Stimulated activated CD4-positive, alpha-beta T cell treated with anti-CD3 and anti-CD28 coated beads, TNF-alpha, amount 100 ng/mL, for 24 hours (primary cell): ENCODE data around the gene MESP2.
A peak's percentile ranks its signal among the peaks of the same experiment; 100 is the strongest.

Experiments used
- DNase-seq, 3 experiments: peaks; one replicate each; pipeline ENCODE4 v3.0.0-alpha.2; 2020; ENCODE audit warnings: low read depth in 3 of 3

The MESP2 gene

DNA sequence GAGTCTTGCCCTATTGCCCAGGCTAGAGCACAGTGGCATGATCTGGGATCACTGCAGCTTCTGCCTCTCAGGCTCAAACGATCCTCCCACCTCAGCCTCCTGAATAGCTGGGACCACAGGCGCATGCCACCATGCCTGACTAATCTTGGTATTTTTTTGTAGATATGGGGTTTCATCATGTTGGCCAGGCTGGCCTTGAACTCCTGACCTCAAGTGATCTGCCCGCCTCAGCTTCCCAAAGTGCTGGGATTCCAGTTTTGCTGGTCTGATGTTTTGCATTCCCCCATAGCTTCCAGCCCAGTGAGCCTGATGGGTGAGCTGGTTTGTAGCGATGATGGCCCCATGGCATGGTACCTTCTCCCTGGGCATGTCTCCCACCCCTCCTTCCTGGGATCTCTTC, 20.4 kb upstream of the MESP2 start:
- DNase-seq = no peak

DNA sequence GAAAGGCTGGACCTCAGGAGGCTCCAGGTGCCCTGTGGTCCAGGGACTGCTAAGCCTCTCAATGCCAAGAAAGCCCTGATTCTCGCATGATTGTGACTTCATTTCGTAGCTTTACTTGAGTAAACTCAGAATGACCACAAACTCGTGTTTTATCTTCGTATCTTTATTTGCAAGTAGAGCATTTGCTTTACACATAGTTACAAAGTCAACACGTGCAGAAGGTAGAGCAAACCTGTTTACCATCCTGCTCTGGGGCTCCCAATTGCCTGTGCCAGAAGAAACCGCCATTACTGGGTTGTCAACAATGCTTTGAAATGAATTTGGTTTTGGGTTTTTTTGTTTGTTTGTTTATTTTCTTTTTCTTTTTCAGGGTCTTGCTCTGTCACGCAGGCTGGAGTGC, 19.2 kb upstream of the MESP2 start:
- no peak for DNase-seq

DNA sequence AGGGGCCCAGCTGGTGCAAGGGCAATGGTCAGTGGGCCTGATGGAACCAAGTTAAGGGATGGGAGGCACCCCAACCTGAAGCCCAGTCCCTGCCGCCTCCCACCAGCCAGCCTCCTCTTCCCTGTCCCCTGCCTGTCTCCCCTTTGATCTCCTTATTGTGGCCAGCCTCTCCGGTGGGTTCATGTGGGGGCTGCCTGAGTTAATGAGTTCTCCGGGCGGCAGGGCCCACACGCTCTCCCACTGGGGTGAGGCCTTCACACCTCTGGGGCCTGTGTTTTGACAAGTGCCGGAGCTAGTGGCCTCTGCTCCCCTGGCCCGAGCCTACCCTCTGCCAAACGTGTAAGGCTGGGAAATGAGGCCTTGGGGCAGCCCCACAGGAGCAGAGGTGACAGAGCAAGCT, 17.8 kb upstream of the MESP2 start:
- no peak for DNase-seq

DNA sequence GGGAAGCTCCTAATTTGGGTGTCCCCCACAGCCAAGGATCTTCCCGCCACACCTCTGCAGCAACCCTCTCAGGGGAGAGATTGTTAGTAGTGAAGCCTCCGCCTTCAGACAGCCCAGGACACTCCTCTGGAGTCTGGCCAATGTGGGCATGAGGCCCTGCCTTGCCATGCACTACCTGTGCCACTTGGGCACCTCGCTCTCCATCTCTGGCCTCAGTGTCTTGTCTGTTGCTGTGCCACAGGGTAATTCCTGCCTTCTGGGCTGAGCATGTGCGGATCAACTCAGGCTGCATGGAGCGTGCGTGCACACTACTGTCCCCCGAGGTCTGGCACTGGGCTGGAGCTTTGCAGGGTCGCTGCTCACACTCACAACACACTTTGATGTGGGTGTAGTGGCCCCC, 17.2 kb upstream of the MESP2 start:
- DNase-seq = no peak

DNA sequence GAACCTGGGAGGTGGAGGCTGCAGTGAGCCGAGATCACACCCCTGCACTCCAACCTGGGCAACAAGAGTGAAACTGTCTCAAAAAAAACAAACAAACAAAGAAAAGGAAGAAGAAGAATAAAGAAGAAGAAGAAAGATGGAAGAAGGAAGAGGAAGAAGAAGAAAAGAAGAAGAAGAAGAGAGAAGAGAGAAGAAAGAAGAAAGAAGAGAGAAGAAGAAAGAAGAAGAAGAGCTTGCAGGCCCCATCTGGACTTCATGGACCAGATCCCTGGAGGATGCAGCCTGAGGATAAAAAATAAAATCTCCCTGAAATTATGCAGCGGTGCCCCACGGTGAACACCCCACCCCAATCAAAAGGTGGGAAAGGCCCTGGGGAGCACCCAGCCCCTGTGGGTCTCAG, 16.3 kb upstream of the MESP2 start:
- DNase-seq = no peak

DNA sequence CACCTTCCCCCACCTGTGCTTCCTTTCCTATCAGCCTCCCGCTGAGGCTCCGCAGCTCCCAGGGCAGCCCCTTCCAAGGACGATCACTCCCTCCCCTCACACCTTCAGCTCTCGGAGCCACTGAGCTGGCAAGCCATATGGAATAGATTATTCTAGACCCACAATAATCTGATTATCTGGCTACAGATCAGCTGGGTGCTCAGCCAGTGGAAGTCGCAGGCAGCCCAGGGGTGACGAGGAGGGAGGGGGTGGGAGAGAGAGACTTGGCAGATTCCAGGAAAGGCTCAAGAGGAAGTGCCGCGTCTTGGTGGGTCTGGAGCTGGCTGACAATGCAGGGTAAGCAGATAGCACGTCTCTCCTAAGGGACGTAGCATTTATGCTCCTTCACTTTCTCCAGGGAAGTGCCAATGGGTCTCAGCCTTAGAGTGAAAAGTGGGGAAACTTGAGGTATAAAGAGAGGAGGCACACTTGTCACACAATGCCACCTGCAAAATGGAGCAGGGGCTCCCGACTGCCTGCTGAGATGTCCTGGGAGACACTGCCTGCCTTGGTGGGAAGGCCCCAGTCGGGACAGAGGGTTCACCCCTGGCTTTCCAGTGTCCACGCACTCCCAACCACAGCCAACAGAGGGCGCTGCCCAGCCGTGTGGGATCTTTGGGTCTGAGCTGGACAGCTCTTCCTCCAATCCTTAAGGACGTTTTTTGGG, 15.7 kb upstream of the MESP2 start:
- DNase-seq = peak; percentile 40 to 72 (median 46)

DNA sequence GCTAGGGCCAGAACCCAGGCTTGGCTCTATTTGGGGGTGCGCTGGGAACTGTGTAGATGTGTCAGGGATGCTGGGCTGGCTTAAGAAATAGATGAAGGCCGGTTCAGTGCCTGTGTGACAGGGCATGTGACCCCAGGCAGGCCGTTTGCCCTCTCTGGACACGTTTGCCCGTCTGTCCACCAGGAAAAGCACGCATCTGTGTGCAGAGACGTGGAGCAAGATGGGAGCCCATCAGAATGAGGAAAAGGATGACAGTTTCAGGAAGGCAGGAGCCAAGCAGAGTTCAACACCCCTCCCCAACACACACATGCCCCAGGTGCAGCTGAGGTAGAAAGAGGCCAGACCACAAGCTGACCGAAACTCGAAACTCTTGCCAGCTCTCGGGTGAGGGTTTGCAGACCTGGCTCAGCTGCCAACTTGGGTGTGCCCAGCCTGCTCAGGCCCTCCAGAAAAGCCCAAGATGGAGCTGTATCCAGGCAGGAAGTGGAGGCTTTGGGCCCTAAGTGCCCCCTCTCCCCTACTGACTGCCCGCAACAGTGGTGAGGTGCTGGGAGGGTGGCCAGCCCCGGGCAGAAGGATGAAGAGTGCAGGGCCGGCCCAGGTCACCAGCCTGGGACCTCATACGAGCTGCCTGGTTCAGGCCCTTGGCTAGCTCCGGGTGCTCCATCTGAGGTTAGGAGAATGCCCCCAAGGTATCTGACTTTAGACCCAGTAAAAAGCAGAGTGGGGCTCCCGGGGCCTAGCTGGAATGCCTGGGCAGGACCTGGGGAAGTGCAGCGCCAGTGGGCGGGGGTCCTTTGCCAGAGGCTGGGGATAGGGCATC, 14.9 kb upstream of the MESP2 start:
- no peak for DNase-seq

DNA sequence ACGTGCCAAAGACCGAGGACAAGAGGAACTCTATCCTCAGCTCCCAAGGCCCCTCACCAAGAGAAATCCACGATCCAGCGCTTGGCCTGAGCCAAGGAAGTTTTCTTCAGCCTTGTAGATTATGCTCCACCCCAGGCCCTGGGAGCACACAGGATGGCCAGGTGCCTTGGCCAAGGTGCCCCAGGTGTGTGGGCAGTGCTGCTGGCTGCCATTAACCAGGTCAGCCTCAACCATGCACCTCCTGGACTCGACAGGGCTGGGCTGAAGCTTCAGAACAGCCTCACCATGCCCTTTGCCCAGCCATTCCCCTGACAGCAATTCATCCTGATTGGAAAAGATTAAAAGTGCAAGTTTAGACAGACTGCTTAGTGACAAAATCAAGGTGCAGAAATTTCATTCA, 14.2 kb upstream of the MESP2 start:
- no peak for DNase-seq

DNA sequence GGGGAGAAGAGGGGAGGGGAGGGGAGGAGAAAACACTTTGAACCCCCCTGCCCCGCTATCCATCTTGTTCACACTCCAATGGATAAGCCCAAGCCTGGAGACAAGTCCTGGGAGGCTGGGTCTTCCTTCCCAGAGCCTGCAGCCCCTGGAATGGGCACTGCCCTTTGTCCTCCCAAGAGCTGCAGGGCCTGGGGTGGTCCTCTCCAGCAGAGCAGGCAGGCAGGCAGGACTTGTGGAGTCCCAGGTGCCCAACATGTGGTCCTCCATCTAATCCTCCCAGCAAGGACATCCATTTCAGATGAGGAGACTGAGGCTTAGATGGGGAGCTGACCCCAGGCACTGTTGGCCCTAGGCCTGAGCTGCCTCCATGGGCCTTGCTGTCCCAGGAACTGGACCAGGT, 10.4 kb upstream of the MESP2 start:
- no peak for DNase-seq

DNA sequence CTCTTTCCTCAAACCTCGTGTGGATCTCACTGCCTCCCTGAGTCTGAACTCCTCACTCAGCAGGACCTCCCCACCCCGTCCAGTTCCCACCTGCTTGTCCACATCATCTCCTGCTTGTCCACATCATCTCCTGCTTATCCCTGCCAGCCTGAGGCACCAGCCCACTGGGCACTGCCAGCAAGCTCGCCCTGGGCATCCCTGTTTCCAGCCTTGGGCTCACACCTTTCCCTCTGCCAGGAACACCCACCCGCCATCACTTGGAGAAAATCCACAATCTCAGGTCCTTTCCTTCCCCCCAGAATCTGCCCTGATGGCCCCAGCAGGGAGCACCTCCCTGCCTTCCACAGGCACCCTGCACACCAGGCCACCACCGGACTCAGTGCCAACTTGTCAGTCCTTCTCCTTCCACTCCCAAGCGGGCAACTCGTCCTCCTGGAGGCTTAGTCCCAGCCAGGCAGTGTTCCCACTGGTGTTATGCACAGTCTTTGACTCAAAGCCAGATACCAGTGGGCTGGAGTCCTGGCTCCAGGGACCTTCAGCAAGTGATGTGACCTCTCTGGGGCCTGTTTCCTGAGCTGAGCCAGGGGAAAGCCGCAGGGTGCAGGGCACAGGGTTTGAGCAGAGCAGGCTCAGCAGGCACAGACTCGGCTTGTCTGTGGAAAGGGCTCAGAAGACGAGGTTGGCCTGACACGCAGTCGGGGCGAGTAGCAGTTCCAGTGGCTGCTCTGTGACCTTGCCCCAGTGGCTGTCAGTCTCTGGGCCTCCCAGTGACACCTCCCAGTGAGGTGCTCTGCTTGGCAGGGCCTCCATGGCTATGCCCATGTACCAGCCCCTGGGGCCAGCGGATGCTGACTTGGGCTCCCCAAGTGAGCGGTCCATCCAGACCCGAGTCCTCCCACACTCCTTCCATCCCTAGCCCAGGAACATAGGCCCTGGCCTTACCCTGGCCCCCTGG, 9.5 kb upstream of the MESP2 start:
- no peak for DNase-seq

DNA sequence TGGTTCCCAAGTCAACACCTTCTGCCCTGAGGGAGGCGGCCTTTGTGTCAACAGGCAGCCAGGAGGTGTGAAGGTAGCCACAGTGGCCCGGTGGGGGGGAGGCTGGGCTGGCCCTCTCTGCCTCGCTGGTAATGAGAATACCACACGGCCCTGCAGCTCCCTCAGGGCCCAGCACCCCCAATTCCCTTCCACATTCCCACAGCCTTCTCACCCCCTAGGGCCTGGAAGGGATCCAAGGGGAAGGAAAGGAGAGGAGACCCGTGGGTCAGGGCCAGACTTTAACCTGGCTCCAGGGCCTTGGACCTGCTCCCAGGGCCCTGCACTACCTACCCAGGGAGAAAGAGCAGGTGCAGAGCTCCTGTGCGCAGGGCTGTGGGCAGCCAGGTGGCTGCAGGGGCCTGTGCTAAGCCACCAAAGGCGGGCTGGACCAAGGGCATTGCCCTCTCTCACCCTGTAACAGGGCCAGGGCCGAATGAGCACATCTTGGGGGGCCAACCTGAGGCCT, 8.7 kb upstream of the MESP2 start:
- no peak for DNase-seq

DNA sequence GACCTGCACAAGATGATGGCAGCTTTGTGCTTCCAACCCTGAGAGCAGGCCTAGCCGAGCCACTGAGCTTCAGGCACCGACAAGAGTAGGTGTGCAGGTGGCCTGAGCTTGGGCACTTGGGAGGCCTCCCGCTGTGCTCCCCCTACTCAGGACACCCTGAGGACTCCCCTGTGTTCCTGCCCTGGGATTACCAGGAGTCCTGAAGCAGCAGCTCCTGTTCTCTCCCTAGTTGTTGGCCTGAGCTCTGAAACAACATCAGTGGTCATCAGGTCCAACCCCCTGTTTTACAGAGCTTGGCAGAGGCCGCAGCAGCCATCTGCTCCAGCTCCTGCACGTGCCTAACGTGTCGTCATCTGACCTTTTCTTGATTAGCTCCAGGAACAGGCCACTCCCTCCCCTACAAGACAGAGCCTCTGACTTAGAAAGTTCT, 8.0 kb upstream of the MESP2 start:
- DNase-seq = no peak

DNA sequence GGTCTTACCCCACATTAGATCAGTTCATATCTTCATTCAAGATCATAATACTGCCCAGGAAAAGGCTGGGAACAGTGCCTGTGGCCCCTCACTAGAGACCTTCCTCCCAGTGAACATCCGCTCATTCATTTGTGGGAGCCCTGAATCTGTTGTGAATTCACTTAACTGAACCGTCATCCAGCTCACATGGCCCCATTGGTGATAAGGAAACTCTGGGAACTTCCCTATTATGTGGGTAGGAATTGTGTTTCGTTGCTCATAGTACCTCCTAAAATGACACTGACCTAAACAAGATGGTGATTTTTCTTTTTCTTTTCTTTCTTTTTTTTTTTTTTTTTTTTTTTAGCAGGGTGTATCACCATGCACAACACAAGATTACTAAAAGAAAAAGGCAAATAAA, 6.8 kb upstream of the MESP2 start:
- no peak for DNase-seq

DNA sequence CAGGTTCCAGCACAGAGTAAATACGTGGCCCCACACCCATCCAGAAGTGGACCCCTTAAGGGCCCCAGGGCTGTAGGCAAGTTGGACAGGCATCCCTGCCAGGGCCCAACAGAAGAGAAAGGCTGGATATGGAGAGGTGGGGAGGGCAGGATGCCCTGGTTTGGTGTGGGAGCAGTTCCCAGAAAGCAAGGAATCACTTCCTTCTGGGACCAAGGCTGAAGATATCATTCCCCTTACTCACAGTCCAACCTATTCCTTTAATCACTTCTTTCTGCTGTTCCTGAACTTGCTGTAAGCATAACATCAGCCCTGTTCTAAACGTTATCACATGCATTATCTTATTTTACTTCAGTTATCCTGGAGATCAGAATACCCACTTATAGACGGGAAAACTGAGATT, 6.1 kb upstream of the MESP2 start:
- DNase-seq = no peak

DNA sequence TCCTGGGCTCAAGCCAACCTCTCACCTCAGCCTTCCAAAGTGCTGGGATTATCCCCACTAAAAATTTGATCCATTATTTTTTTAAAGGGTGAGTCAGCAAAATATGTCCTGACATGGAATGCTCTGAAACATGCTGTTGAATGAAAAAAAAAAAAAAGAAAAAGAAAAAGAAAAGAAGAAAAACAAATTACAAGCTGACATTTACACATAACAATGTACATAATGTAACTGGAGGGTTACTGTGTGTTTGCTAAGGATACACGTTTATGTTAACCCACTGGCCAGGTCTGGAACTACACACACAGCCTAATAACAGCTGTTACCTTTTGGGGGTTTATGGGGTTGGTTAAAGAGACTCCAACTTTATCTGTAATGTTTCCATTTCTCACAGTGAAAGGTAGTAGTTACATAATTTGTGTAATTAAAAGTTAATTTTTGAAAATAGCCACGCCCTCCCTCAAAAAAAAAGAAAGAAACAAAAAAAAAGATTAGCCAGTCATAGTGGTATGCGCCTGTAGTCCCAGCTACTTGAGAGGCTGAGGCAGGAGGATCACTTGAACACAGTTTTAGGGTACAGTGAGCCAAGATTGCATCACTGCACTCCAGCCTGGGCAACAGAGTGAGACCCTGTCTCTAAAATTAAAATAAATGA, 3.1 kb upstream of the MESP2 start:
- DNase-seq = no peak

DNA sequence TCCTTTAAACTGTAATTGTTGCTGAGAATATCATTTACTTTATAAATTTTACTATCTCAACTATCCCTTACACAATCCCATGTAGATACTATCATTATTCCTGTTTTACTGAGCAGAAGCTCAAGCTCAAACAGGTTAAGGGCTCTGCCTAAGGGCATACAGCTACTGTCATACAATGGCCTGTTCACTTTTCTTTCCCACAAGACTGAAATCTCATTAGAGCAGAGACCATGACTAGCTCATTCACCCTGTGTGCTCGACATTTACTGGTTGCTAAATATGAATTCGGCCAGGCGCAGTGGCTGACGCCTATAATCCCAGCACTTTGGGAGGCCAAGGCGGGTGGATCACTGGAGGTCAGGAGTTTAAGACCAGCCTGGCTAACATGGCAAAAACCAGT, 1.6 kb upstream of the MESP2 start:
- no peak for DNase-seq

DNA sequence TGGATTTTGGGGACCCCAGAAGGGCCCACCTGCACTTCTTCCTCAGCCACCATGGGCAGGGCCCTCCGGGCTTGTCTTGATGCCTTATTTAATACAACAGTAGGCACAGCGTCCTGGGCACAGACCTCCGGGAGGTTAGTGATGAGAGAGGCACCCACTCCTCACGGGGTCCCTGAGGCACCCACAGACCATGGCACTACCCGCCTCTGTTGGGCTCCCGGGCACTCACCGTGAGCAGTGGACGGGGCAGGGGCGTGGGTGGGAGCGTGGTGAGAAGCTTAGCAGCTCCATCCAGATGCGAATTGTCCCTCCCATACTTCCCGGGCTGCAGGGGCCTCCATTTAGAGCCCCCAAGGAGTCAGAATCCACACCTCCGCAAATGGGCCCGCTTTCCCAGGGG, 317 bp upstream of the MESP2 start:
- no peak for DNase-seq

DNA sequence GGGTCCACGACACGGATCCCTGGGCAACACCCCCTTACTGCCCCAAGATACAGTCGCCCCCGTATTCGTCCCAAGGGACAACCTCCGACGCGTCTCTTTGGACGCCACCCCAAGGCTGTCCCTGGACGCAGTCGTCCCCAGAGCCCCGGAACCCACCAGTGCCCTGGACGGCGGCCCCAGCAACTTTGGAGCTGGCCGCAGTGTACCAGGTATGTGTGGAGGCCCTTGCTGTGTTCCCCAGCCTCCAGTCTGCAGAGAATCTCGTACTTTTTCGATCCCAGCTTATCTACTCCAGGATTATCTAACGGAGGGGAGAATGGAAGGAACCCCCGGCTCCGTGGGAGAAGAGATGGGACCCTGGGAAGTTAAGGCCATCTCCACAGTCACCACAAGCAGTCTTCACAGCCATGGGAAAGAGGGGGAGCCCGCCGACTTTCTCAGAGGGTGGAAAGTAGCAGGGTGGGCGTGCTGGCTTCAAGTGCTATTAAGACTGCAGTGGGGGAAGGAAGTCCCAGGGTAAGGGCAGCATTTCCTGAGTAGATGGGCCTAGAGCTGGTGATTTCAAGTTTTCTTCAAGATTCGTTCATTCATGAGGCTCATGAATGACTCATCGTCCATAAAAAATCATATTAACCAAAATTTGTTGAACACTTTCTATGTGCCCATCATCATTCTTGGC, 1.1 kb downstream of the MESP2 start:
- no peak for DNase-seq

DNA sequence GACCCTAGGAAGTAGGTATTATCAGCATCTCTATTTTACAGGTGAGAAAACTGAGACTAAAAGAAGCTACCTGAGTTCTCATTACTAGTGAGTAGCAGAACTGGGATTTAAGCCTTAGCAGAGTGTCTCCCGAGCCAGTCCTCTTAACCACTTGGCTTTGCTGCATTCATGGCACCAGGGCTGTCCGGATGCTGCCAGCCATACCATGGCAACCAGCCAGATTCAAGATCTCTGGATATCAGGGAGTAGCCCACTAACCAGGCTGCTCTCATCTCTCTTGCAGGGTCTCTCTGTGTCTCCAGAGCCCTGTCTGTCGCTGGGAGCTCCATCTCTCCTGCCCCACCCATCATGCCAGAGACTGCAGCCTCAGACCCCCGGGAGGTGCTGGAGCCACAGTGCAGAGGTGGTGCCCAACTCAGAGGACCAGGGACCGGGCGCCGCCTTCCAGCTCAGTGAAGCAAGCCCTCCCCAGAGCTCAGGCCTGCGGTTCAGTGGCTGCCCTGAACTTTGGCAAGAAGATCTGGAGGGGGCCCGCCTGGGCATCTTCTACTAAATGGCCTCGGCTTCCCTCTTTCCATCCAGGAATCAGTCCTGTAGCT, 1.7 kb downstream of the MESP2 start:
- no peak for DNase-seq

DNA sequence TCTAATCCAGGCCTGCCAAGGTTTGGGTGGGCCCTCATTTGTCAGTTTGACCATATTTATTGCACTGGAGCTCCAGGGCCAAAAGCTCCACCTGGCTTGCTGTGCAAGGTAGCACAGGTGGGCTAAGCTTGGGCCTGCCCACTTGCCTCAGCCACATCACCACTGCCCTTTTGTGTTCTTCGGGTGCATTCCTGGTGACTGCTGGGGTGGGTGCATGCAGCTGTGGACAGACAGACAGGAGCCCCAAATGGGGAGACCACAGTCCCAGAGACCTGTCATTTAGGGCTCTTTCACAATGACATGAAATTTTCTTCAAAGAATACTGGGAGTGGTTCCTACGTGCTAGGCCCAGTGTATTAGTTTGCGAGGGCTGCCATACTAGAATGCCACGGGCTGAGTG, 2.7 kb downstream of the MESP2 start:
- DNase-seq = no peak

DNA sequence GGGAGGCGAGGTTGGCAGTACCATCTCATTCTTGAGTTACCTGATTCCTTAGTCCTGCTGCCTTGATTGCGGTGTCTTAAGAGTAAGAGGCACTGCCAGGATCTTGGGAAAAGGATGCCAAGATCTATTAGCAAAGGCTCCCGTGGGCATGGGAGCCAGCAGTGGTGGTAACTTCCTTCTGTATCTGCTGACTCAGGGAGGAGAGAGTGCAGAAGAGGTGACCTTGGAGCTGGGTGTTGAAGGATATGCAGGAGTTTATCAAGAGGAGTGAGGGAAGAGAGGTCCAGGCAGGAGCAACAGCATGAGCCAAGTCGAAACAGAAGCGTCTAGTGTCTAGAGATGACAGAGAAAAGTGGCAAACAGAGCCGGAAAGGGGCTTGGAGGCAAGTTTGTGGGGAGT, 4.5 kb downstream of the MESP2 start:
- DNase-seq = no peak
